ENCODE data around the gene GNB5. TPM values are rescaled to one million over a fixed set of nuclear protein-coding genes. Genes with fewer than 3 reads are reported as not detected.

The GNB5 gene
- total RNA-seq, 2 experiments from 2014 or later, result 24.0 to 25.1 TPM

- Mint-ChIP-seq H3K4me3 (no peak overlapping the region), H3K4me1 (ENCODE audit: low read depth) (peaks cover 26% of the 10 kb centered on the region), H3K9me3 (no peaks in the 10 kb centered on the region), H3K27me3 (no peaks in the 10 kb centered on the region), H3K27ac (no peak overlapping the region), H3K36me3 (no peaks in the 10 kb centered on the region)
- peak; percentile 54 for DNase-seq
- intact Hi-C loops (cut with micrococcal nuclease), result loop anchor here (5.0 to 10.0 kb wide), 4 partner anchors 149 to 487 kb away; partner anchors contain the start of gene LYSMD2
- ChIA-PET POLR2A (no interaction called here), CTCF (interaction anchor here (0.8 to 2.3 kb wide), 6 partner anchors 10 to 47 kb away, joined by 3 to 14 read pairs (median 6); no protein-coding TSS in a partner anchor)
Measured at GRCh38 chr15:52224211-52224610, 33.0 kb upstream of the GNB5 start.

DNA sequence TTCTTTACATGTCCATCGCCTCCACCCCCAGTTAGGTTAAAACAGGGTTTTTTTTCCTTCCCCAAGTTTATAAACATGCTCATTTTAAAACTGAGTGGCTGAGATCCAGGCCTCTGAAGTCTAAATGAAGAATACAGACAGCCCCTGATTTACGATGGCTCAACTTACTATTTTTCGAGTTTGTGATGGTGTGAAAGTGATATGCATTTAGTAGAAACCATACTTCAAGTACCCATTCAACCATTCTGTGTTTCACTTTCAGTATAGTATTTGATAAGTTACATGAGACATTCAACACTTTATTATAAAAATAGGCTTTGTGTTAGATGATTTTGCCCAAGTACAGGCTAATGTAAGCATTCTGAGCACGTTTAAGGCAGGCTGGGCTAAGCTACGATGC is 30.5 kb upstream of the GNB5 start:
- no peaks in the 10 kb centered on the region for H3K9me3 Mint-ChIP-seq
- H3K27ac Mint-ChIP-seq, result peak overlapping the region; percentile 64
- intact Hi-C loops (cut with micrococcal nuclease), result loop anchor here (5.0 to 10.0 kb wide), 4 partner anchors 147 to 484 kb away; partner anchors contain the start of gene LYSMD2
- peak overlapping the region; percentile 73 for H3K4me3 Mint-ChIP-seq
- ChIA-PET POLR2A (interaction anchor here (0.6 to 1.5 kb wide), 2 partner anchors 443 to 485 kb away, joined by 3 to 4 read pairs; no protein-coding TSS in a partner anchor), CTCF (interaction anchor here (2.2 kb wide), 1 partner anchor 13 kb away, joined by 15 read pairs; no protein-coding TSS in a partner anchor)
- H3K36me3 Mint-ChIP-seq, result no peaks in the 10 kb centered on the region
- no peak for DNase-seq
- peaks cover 27% of the 10 kb centered on the region for H3K4me1 Mint-ChIP-seq (ENCODE audit: low read depth)
- H3K27me3 Mint-ChIP-seq, result no peaks in the 10 kb centered on the region

- Mint-ChIP-seq H3K4me3 (peak overlapping the region; percentile 73), H3K27me3 (no peaks in the 10 kb centered on the region), H3K36me3 (no peaks in the 10 kb centered on the region), H3K27ac (peak overlapping the region; percentile 64), H3K4me1 (ENCODE audit: low read depth) (peaks cover 27% of the 10 kb centered on the region), H3K9me3 (no peaks in the 10 kb centered on the region)
- intact Hi-C loops (cut with micrococcal nuclease), result loop anchor here (5.0 to 10.0 kb wide), 4 partner anchors 146 to 484 kb away; partner anchors contain the start of gene LYSMD2
- ChIA-PET POLR2A (interaction anchor here (0.6 to 1.5 kb wide), 3 partner anchors 386 to 484 kb away, joined by 3 to 4 read pairs (median 3); no protein-coding TSS in a partner anchor), CTCF (interaction anchor here (0.6 to 2.2 kb wide), 2 partner anchors 13 to 33 kb away, joined by 3 to 15 read pairs; no protein-coding TSS in a partner anchor)
- DNase-seq, result no peak
Measured at GRCh38 chr15:52220937-52221660, 29.9 kb upstream of the GNB5 start.

- ChIA-PET POLR2A (interaction anchor here (0.6 kb wide), 1 partner anchor 386 kb away, joined by 3 read pairs; no protein-coding TSS in a partner anchor), CTCF (interaction anchor here (2.2 kb wide), 1 partner anchor 12 kb away, joined by 15 read pairs; no protein-coding TSS in a partner anchor)
- peaks cover 27% of the 10 kb centered on the region for H3K4me1 Mint-ChIP-seq (ENCODE audit: low read depth)
- no peaks in the 10 kb centered on the region for H3K36me3 Mint-ChIP-seq
- intact Hi-C loops (cut with micrococcal nuclease), result loop anchor here (5.0 to 10.0 kb wide), 4 partner anchors 145 to 483 kb away; partner anchors contain the start of gene LYSMD2
- no peak overlapping the region for H3K4me3 Mint-ChIP-seq
- no peak overlapping the region for H3K27ac Mint-ChIP-seq
- H3K9me3 Mint-ChIP-seq, result no peaks in the 10 kb centered on the region
- H3K27me3 Mint-ChIP-seq, result no peaks in the 10 kb centered on the region
- no peak for DNase-seq
Measured at GRCh38 chr15:52220251-52220650, 29.1 kb upstream of the GNB5 start.

DNA sequence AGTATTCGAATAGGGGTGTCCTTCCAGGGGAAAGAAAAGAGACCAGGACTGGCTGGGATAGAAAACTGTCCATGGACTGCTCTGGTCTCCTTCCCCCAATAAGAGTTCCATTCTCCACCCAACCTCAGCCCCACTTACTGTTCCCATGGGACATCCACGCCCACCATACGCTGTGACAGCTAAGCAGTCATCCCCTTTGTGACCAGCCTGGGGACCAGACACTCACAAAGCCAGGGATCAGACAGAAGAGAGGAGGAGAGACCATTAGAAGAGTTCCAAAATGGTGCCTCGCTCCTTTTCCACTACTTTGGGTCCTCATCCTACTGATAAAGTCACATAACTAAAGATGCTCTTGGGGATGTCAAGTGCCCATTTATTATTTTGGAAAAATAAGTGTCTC is 27.6 kb upstream of the GNB5 start:
- H3K9me3 Mint-ChIP-seq, result no peaks in the 10 kb centered on the region
- no peaks in the 10 kb centered on the region for H3K36me3 Mint-ChIP-seq
- intact Hi-C loops (cut with micrococcal nuclease), result no loop called here
- DNase-seq, result no peak
- H3K27me3 Mint-ChIP-seq, result no peaks in the 10 kb centered on the region
- ChIA-PET POLR2A (no interaction called here), CTCF (interaction anchor here (1.0 to 2.8 kb wide), 2 partner anchors 9 to 10 kb away, joined by 3 to 11 read pairs; no protein-coding TSS in a partner anchor)
- no peak overlapping the region for H3K4me3 Mint-ChIP-seq
- H3K4me1 Mint-ChIP-seq (ENCODE audit: low read depth), result peaks cover 27% of the 10 kb centered on the region
- H3K27ac Mint-ChIP-seq, result no peak overlapping the region

- Mint-ChIP-seq H3K4me3 (no peak overlapping the region), H3K36me3 (no peaks in the 10 kb centered on the region), H3K9me3 (no peaks in the 10 kb centered on the region), H3K27me3 (no peaks in the 10 kb centered on the region), H3K27ac (no peak overlapping the region), H3K4me1 (ENCODE audit: low read depth) (peaks cover 24% of the 10 kb centered on the region)
- intact Hi-C loops (cut with micrococcal nuclease), result no loop called here
- ChIA-PET POLR2A (no interaction called here), CTCF (interaction anchor here (1.0 to 2.8 kb wide), 2 partner anchors 9 to 10 kb away, joined by 3 to 11 read pairs; no protein-coding TSS in a partner anchor)
- DNase-seq, result no peak
Measured at GRCh38 chr15:52218371-52218770, 27.2 kb upstream of the GNB5 start.

DNA sequence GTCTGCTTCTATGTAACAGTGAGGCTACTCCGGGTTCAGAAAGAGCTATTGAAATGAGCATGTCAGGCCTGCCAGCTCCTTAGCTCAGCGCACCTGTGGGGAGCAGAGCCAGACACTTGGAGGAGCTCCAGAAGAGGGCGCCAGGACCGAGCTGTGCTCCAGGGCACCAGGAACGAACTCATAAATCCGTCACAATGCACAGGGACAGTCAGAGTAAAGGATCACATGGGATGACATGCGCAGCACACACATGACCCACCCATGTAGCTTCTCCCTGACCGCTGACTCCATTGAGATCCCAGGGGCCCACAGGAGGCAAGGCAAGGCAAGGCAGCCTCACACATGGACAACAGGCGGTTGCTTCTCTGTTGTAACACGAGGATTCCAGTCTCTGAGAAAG is 26.0 kb upstream of the GNB5 start:
- Mint-ChIP-seq H3K27ac (no peak overlapping the region), H3K4me3 (no peak overlapping the region), H3K9me3 (no peaks in the 10 kb centered on the region), H3K36me3 (no peaks in the 10 kb centered on the region), H3K27me3 (no peaks in the 10 kb centered on the region), H3K4me1 (ENCODE audit: low read depth) (peaks cover 15% of the 10 kb centered on the region)
- intact Hi-C loops (cut with micrococcal nuclease), result no loop called here
- ChIA-PET POLR2A (no interaction called here), CTCF (interaction anchor here (0.9 to 2.8 kb wide), 9 partner anchors 9 to 398 kb away, joined by 3 to 17 read pairs (median 4); no protein-coding TSS in a partner anchor)
- peak; percentile 55 for DNase-seq

- CTCF ChIA-PET, result interaction anchor here (0.6 to 2.5 kb wide), 6 partner anchors 10 to 42 kb away, joined by 3 to 13 read pairs (median 4); no protein-coding TSS in a partner anchor
- Mint-ChIP-seq H3K4me3 (no peak overlapping the region), H3K9me3 (no peaks in the 10 kb centered on the region), H3K36me3 (no peaks in the 10 kb centered on the region), H3K27ac (no peak overlapping the region), H3K4me1 (ENCODE audit: low read depth) (peaks cover 2% of the 10 kb centered on the region), H3K27me3 (no peaks in the 10 kb centered on the region)
- intact Hi-C loops (cut with micrococcal nuclease), result no loop called here
- POLR2A ChIA-PET, result interaction anchor here (0.7 to 0.9 kb wide), 2 partner anchors 35 to 243 kb away, joined by 3 to 4 read pairs; no protein-coding TSS in a partner anchor
- no peak for DNase-seq
Measured at GRCh38 chr15:52214553-52214952, 23.4 kb upstream of the GNB5 start.

- Mint-ChIP-seq H3K36me3 (no peaks in the 10 kb centered on the region), H3K4me3 (no peak overlapping the region), H3K9me3 (no peaks in the 10 kb centered on the region), H3K27ac (no peak overlapping the region), H3K4me1 (ENCODE audit: low read depth) (peaks cover 1% of the 10 kb centered on the region), H3K27me3 (no peaks in the 10 kb centered on the region)
- DNase-seq, result no peak
- POLR2A ChIA-PET, result no interaction called here
- CTCF ChIA-PET, result interaction anchor here (1.0 to 2.5 kb wide), 2 partner anchors 14 to 29 kb away, joined by 3 to 13 read pairs; no protein-coding TSS in a partner anchor
- intact Hi-C loops (cut with micrococcal nuclease), result no loop called here
Measured at GRCh38 chr15:52213206-52213605, 22.0 kb upstream of the GNB5 start.

- ChIA-PET CTCF (interaction anchor here (0.6 to 2.4 kb wide), 36 partner anchors 9 to 881 kb away, joined by 3 to 21 read pairs (median 4); partner anchors contain the start of genes GNB5 and LEO1), POLR2A (interaction anchor here (0.8 kb wide), 1 partner anchor 29 kb away, joined by 3 read pairs; no protein-coding TSS in a partner anchor)
- Mint-ChIP-seq H3K9me3 (no peaks in the 10 kb centered on the region), H3K36me3 (no peaks in the 10 kb centered on the region), H3K27me3 (no peaks in the 10 kb centered on the region), H3K4me3 (no peak overlapping the region), H3K27ac (no peak overlapping the region), H3K4me1 (ENCODE audit: low read depth) (no peaks in the 10 kb centered on the region)
- intact Hi-C loops (cut with micrococcal nuclease), result loop anchor here (1.0 to 2.0 kb wide), 4 partner anchors 19 to 226 kb away; no protein-coding TSS in a partner anchor
- DNase-seq, result peak; percentile 86
Measured at GRCh38 chr15:52208306-52208946, 17.2 kb upstream of the GNB5 start.

DNA sequence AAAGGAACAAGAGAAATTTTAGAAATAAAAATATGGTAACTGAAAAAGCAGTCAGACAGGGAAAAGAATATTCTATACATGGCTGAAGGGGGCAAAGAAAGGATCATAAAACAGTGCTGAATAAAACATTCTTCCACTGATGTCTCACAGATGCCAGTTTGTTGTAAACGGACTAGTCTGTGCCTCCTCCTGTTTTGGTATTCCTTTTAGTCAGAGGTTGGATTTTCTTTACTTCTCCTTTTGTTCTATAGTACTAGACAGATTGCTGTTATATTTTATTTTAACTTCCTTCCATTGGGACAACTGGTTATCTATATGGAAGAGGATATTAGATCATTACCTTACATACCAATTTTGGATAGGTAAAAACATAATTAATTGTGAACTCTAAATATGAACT is 16.0 kb upstream of the GNB5 start:
- DNase-seq, result no peak
- CTCF ChIA-PET, result interaction anchor here (1.5 kb wide), 1 partner anchor 170 kb away, joined by 3 read pairs; no protein-coding TSS in a partner anchor

More for the DNA sequence above, 16.0 kb upstream of the GNB5 start:
- Mint-ChIP-seq H3K27me3 (no peaks in the 10 kb centered on the region), H3K9me3 (no peaks in the 10 kb centered on the region), H3K36me3 (no peaks in the 10 kb centered on the region), H3K4me1 (ENCODE audit: low read depth) (no peaks in the 10 kb centered on the region), H3K4me3 (no peak overlapping the region), H3K27ac (no peak overlapping the region)
- POLR2A ChIA-PET, result no interaction called here
- intact Hi-C loops (cut with micrococcal nuclease), result no loop called here

Data from activated CD4-positive, alpha-beta memory T cell treated with anti-CD3 and anti-CD28 coated beads for 36 hours (primary cell).